ENCODE results near the gene NECAP2.
"Not testable (repeated sequence)": the region's sequence is repeated elsewhere in the genome, so short reads cannot be mapped to it uniquely, and the experiment has no call there.

NECAP2 gene

GRCh38 chr1:16483639-16484500, 43.3 kb downstream of the NECAP2 start:
- H3K36me3 ChIP-seq (ENCODE audit: low read length); H3K4me3 ChIP-seq (ENCODE audit: insufficient read depth, low read length, poor library complexity, severe bottlenecking); H3K9ac ChIP-seq (ENCODE audit: low read length); H3K4me2 ChIP-seq (ENCODE audit: low read depth, low read length, poor library complexity, severe bottlenecking); H3F3A ChIP-seq (ENCODE audit: insufficient read depth); H2AFZ ChIP-seq (ENCODE audit: low read depth, low read length, severe bottlenecking); H3K9me2 ChIP-seq (replicated peaks; ENCODE audit: insufficient read depth, low read length); H3K79me2 ChIP-seq (ENCODE audit: insufficient read depth, low read length); H3K27me3 ChIP-seq (ENCODE audit: low read length); H4K20me1 ChIP-seq (ENCODE audit: low read depth, low read length); H3K9me3 ChIP-seq (ENCODE audit: insufficient read depth, low read length); H3K27ac ChIP-seq (ENCODE audit: low read depth, low read length): not testable (repeated sequence)

GRCh38 chr1:16484501-16484835, 43.9 kb downstream of the NECAP2 start:
- H3K36me3 ChIP-seq (ENCODE audit: low read length), result no peaks in the 10 kb centered on the region
- TF ChIP-seq EZH2phosphoT487 (conservative IDR thresholded peaks at IDR 0.05; ENCODE audit: low read length) (no peak), CTCF (IDR thresholded peaks at IDR 0.05; ENCODE audit: insufficient read depth, low read length, poor library complexity, severe bottlenecking) (no peak)
- H3F3A ChIP-seq (ENCODE audit: insufficient read depth), result no peaks in the 10 kb centered on the region
- no peak overlapping the region for H3K27ac ChIP-seq (ENCODE audit: low read depth, low read length)
- no peaks in the 10 kb centered on the region for H4K20me1 ChIP-seq (ENCODE audit: low read depth, low read length)
- H2AFZ ChIP-seq (ENCODE audit: low read depth, low read length, severe bottlenecking), result no peak overlapping the region
- no peaks in the 10 kb centered on the region for H3K27me3 ChIP-seq (ENCODE audit: low read length)
- H3K79me2 ChIP-seq (ENCODE audit: insufficient read depth, low read length), result no peaks in the 10 kb centered on the region
- no peaks in the 10 kb centered on the region for H3K9me3 ChIP-seq (ENCODE audit: insufficient read depth, low read length)
- H3K4me2 ChIP-seq (ENCODE audit: low read depth, low read length, poor library complexity, severe bottlenecking), result no peak overlapping the region
- no peak overlapping the region for H3K9ac ChIP-seq (ENCODE audit: low read length)
- H3K4me3 ChIP-seq (ENCODE audit: insufficient read depth, low read length, poor library complexity, severe bottlenecking), result no peak overlapping the region
- H3K9me2 ChIP-seq (replicated peaks; ENCODE audit: insufficient read depth, low read length), result no peaks in the 10 kb centered on the region

- no peak for TF ChIP-seq EZH2phosphoT487 (conservative IDR thresholded peaks at IDR 0.05; ENCODE audit: low read length)
- TF ChIP-seq CTCF (IDR thresholded peaks at IDR 0.05; ENCODE audit: insufficient read depth, low read length, poor library complexity, severe bottlenecking), result no peak
- no peaks in the 10 kb centered on the region for H3K9me3 ChIP-seq (ENCODE audit: insufficient read depth, low read length)
- no peaks in the 10 kb centered on the region for H4K20me1 ChIP-seq (ENCODE audit: low read depth, low read length)
- no peaks in the 10 kb centered on the region for H3F3A ChIP-seq (ENCODE audit: insufficient read depth)
- H3K36me3 ChIP-seq (ENCODE audit: low read length), result no peaks in the 10 kb centered on the region
- no peak overlapping the region for H3K27ac ChIP-seq (ENCODE audit: low read depth, low read length)
- no peaks in the 10 kb centered on the region for H3K79me2 ChIP-seq (ENCODE audit: insufficient read depth, low read length)
- no peak overlapping the region for H3K4me2 ChIP-seq (ENCODE audit: low read depth, low read length, poor library complexity, severe bottlenecking)
- no peak overlapping the region for H3K9ac ChIP-seq (ENCODE audit: low read length)
- no peaks in the 10 kb centered on the region for H3K27me3 ChIP-seq (ENCODE audit: low read length)
- H2AFZ ChIP-seq (ENCODE audit: low read depth, low read length, severe bottlenecking), result no peak overlapping the region
- no peaks in the 10 kb centered on the region for H3K9me2 ChIP-seq (replicated peaks; ENCODE audit: insufficient read depth, low read length)
- no peak overlapping the region for H3K4me3 ChIP-seq (ENCODE audit: insufficient read depth, low read length, poor library complexity, severe bottlenecking)
Observed at GRCh38 chr1:16484931-16485330, 44.4 kb downstream of the NECAP2 start.

GRCh38 chr1:16486316-16486715, 45.8 kb downstream of the NECAP2 start:
- not testable (repeated sequence) for H3K9ac ChIP-seq (ENCODE audit: low read length); H3K9me2 ChIP-seq (replicated peaks; ENCODE audit: insufficient read depth, low read length); H3F3A ChIP-seq (ENCODE audit: insufficient read depth); H3K4me2 ChIP-seq (ENCODE audit: low read depth, low read length, poor library complexity, severe bottlenecking); H3K27ac ChIP-seq (ENCODE audit: low read depth, low read length); H4K20me1 ChIP-seq (ENCODE audit: low read depth, low read length); H3K36me3 ChIP-seq (ENCODE audit: low read length); H3K9me3 ChIP-seq (ENCODE audit: insufficient read depth, low read length); H3K4me3 ChIP-seq (ENCODE audit: insufficient read depth, low read length, poor library complexity, severe bottlenecking); H2AFZ ChIP-seq (ENCODE audit: low read depth, low read length, severe bottlenecking); H3K27me3 ChIP-seq (ENCODE audit: low read length); H3K79me2 ChIP-seq (ENCODE audit: insufficient read depth, low read length)

GRCh38 chr1:16487011-16487410, 46.5 kb downstream of the NECAP2 start:
- not testable (repeated sequence) for H3F3A ChIP-seq (ENCODE audit: insufficient read depth); H3K4me2 ChIP-seq (ENCODE audit: low read depth, low read length, poor library complexity, severe bottlenecking); H3K36me3 ChIP-seq (ENCODE audit: low read length); H4K20me1 ChIP-seq (ENCODE audit: low read depth, low read length); H3K9ac ChIP-seq (ENCODE audit: low read length); H2AFZ ChIP-seq (ENCODE audit: low read depth, low read length, severe bottlenecking); H3K79me2 ChIP-seq (ENCODE audit: insufficient read depth, low read length); H3K27ac ChIP-seq (ENCODE audit: low read depth, low read length); H3K4me3 ChIP-seq (ENCODE audit: insufficient read depth, low read length, poor library complexity, severe bottlenecking); H3K9me2 ChIP-seq (replicated peaks; ENCODE audit: insufficient read depth, low read length); H3K27me3 ChIP-seq (ENCODE audit: low read length); H3K9me3 ChIP-seq (ENCODE audit: insufficient read depth, low read length)

GRCh38 chr1:16489195-16489880, 48.8 kb downstream of the NECAP2 start:
- not testable (repeated sequence) for H3K4me2 ChIP-seq (ENCODE audit: low read depth, low read length, poor library complexity, severe bottlenecking); H3F3A ChIP-seq (ENCODE audit: insufficient read depth); H3K79me2 ChIP-seq (ENCODE audit: insufficient read depth, low read length); H3K9me2 ChIP-seq (replicated peaks; ENCODE audit: insufficient read depth, low read length); H3K4me3 ChIP-seq (ENCODE audit: insufficient read depth, low read length, poor library complexity, severe bottlenecking); H3K9ac ChIP-seq (ENCODE audit: low read length); H3K27ac ChIP-seq (ENCODE audit: low read depth, low read length); H4K20me1 ChIP-seq (ENCODE audit: low read depth, low read length); H3K9me3 ChIP-seq (ENCODE audit: insufficient read depth, low read length); H2AFZ ChIP-seq (ENCODE audit: low read depth, low read length, severe bottlenecking); H3K36me3 ChIP-seq (ENCODE audit: low read length); H3K27me3 ChIP-seq (ENCODE audit: low read length)

All from SU-DHL-6 (cell line).